ENCODE measurements around the gene BEX2. TPM values are rescaled to one million over a fixed set of nuclear protein-coding genes. Genes with fewer than 3 reads are reported as not detected.
"Not testable (repeated sequence)": the region's sequence is repeated elsewhere in the genome, so short reads cannot be mapped to it uniquely, and the experiment has no call there.

The BEX2 gene
- total RNA-seq, 1 donor from 2014 or later: 45.4 TPM

DNA sequence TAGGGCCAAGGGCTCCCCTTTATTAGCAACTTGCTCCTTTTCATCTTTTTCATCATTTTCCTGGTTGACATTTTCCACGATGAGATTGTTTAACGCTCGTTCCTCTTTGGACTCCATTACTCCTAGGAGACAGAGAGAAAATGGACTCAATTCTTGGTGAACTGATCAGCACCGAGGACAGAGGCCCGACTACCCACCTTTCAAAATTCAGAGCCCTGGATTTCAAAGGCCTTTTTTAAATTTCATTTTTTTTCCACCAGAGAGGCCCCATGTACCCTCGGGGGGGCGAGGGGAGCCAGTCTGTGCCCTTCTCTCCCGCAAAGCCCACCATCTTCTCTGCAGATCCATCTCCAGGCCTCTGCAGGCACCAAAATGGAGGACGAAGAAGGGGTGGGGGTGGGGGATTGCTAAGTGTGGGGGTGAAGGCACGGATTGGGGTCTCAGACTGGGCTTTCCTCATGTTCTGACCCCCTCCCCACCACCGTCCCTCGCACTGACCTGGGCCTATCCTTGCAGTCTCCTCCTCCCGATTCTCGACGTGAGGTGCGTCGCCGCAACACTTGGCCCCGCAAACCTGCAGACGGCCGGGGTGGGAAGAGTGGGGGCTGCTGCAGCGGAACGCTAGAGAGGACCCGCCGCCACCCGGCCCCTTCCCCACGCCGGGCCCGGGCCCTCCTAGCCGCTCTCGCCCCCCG is 783 bp downstream of the BEX2 start:
- no peaks in the 10 kb centered on the region for H3K79me2 ChIP-seq (ENCODE audit: low read depth)
- no peak for TF ChIP-seq EZH2phosphoT487 (IDR thresholded peaks at IDR 0.05)
- TF ChIP-seq, protein P1, sequence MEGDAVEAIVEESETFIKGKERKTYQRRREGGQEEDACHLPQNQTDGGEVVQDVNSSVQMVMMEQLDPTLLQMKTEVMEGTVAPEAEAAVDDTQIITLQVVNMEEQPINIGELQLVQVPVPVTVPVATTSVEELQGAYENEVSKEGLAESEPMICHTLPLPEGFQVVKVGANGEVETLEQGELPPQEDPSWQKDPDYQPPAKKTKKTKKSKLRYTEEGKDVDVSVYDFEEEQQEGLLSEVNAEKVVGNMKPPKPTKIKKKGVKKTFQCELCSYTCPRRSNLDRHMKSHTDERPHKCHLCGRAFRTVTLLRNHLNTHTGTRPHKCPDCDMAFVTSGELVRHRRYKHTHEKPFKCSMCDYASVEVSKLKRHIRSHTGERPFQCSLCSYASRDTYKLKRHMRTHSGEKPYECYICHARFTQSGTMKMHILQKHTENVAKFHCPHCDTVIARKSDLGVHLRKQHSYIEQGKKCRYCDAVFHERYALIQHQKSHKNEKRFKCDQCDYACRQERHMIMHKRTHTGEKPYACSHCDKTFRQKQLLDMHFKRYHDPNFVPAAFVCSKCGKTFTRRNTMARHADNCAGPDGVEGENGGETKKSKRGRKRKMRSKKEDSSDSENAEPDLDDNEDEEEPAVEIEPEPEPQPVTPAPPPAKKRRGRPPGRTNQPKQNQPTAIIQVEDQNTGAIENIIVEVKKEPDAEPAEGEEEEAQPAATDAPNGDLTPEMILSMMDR (IDR thresholded peaks at IDR 0.05): no peak
- TF ChIP-seq EZH2 (IDR thresholded peaks at IDR 0.05): no peak
- H3F3A ChIP-seq (ENCODE audit: low read depth): no peaks in the 10 kb centered on the region
- H3K9ac ChIP-seq: peak overlapping the region; percentile 71
- no peaks in the 10 kb centered on the region for H4K20me1 ChIP-seq (ENCODE audit: low read depth)
- no peak overlapping the region for H3K27ac ChIP-seq
- H3K4me2 ChIP-seq: peak overlapping the region; percentile 82
- no peak overlapping the region for H3K27ac Mint-ChIP-seq
- H3K27me3 Mint-ChIP-seq (ENCODE audit: insufficient read depth, low read depth): peaks cover 3% of the 10 kb centered on the region
- DNase-seq (ENCODE audit: low spot score): no peak
- peak overlapping the region; percentile 79 for H3K4me3 ChIP-seq
- no peaks in the 10 kb centered on the region for H3K36me3 Mint-ChIP-seq
- H3K9me3 ChIP-seq (ENCODE audit: low read depth): peaks cover 9% of the 10 kb centered on the region
- no peaks in the 10 kb centered on the region for H3K36me3 ChIP-seq
- H3K4me1 ChIP-seq: no peaks in the 10 kb centered on the region
- peak overlapping the region; percentile 82 for H3K4me3 Mint-ChIP-seq
- no peaks in the 10 kb centered on the region for H3K9me3 Mint-ChIP-seq
- no peaks in the 10 kb centered on the region for H3K27me3 ChIP-seq
- peak overlapping the region; percentile 73 for H2AFZ ChIP-seq (replicated peaks)
- peaks cover 7% of the 10 kb centered on the region for H3K4me1 Mint-ChIP-seq

DNA sequence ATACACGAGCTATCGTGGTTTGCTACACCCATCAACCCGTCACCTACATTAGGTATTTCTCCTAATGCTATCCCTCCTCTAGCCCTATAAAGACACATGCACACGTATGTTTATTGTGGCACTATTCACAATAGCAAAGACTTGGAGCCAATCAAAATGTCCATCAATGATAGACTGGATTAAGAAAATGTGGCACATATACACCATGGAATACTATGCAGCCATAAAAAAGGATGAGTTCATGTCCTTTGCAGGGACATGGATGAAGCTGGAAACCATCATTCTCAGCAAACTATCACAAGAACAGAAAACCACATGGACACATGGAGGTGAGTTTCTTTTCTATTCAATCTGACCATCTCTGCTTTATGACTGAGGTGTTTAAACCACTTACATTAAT is 5.1 kb downstream of the BEX2 start:
- H2AFZ ChIP-seq (replicated peaks); H3F3A ChIP-seq (ENCODE audit: low read depth); H3K4me3 ChIP-seq; H3K27ac ChIP-seq; H3K36me3 ChIP-seq; H3K4me1 ChIP-seq; H3K79me2 ChIP-seq (ENCODE audit: low read depth); H3K4me2 ChIP-seq; H3K4me3 Mint-ChIP-seq; H3K27me3 Mint-ChIP-seq (ENCODE audit: insufficient read depth, low read depth); H3K9ac ChIP-seq; H3K9me3 Mint-ChIP-seq; H3K27ac Mint-ChIP-seq; H3K36me3 Mint-ChIP-seq; H4K20me1 ChIP-seq (ENCODE audit: low read depth); DNase-seq (ENCODE audit: low spot score); H3K4me1 Mint-ChIP-seq; H3K27me3 ChIP-seq: not testable (repeated sequence)
- peaks cover 12% of the 10 kb centered on the region for H3K9me3 ChIP-seq (ENCODE audit: low read depth)

- H3K36me3 Mint-ChIP-seq: no peaks in the 10 kb centered on the region
These were observed 6.1 kb downstream of the BEX2 start for GRCh38 chrX:103304705-103305104.

DNA sequence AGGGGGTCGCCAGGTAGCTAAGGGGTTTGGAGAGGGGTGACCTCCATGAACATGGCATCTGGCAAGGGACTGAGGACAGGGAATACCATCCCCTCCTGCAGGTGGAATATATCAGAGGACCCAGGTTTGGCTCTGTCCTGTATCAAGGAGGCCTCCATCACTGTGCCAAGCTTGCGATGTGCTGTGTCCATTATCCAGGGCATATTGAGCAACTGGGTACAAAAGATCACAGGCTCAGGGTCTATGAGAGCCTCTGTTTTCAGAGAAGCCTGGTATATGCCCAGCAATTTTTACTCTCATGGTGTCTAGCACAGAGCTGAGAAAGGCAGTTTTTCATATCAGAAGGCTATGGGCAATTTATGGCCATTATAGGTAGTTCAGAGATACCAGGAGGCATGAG is 17.7 kb downstream of the BEX2 start:
- H3K27ac ChIP-seq: no peak overlapping the region
- H3K79me2 ChIP-seq (ENCODE audit: low read depth): no peaks in the 10 kb centered on the region
- H3K9me3 ChIP-seq (ENCODE audit: low read depth): no peaks in the 10 kb centered on the region
- Mint-ChIP-seq H3K36me3 (no peaks in the 10 kb centered on the region), H3K27me3 (ENCODE audit: insufficient read depth, low read depth) (peaks cover 2% of the 10 kb centered on the region), H3K9me3 (peaks cover 6% of the 10 kb centered on the region), H3K4me1 (no peaks in the 10 kb centered on the region), H3K27ac (no peak overlapping the region), H3K4me3 (no peak overlapping the region)
- no peaks in the 10 kb centered on the region for H3K4me1 ChIP-seq
- no peaks in the 10 kb centered on the region for H3K27me3 ChIP-seq
- DNase-seq (ENCODE audit: low spot score): no peak
- H3K4me2 ChIP-seq: no peak overlapping the region
- no peaks in the 10 kb centered on the region for H3F3A ChIP-seq (ENCODE audit: low read depth)
- TF ChIP-seq, protein P1 (IDR thresholded peaks at IDR 0.05): no peak
- TF ChIP-seq EZH2 (IDR thresholded peaks at IDR 0.05) (no peak), EZH2phosphoT487 (IDR thresholded peaks at IDR 0.05) (no peak)
- H3K36me3 ChIP-seq: no peaks in the 10 kb centered on the region
- no peak overlapping the region for H2AFZ ChIP-seq (replicated peaks)
- H3K9ac ChIP-seq: no peak overlapping the region
- H4K20me1 ChIP-seq (ENCODE audit: low read depth): no peaks in the 10 kb centered on the region
- no peak overlapping the region for H3K4me3 ChIP-seq

More at GRCh38 chrX:103304705-103305104, 6.1 kb downstream of the BEX2 start:
- no peaks in the 10 kb centered on the region for H3F3A ChIP-seq (ENCODE audit: low read depth)
- Mint-ChIP-seq H3K27me3 (ENCODE audit: insufficient read depth, low read depth) (no peaks in the 10 kb centered on the region), H3K4me1 (peaks cover 2% of the 10 kb centered on the region), H3K27ac (no peak overlapping the region), H3K4me3 (no peak overlapping the region), H3K9me3 (no peaks in the 10 kb centered on the region)
- H3K4me3 ChIP-seq: no peak overlapping the region
- H3K36me3 ChIP-seq: no peaks in the 10 kb centered on the region
- no peak overlapping the region for H3K9ac ChIP-seq
- H3K27me3 ChIP-seq: no peaks in the 10 kb centered on the region
- TF ChIP-seq, protein P1 (IDR thresholded peaks at IDR 0.05): no peak
- TF ChIP-seq EZH2 (IDR thresholded peaks at IDR 0.05) (no peak), EZH2phosphoT487 (IDR thresholded peaks at IDR 0.05) (no peak)
- H3K27ac ChIP-seq: no peak overlapping the region
- H2AFZ ChIP-seq (replicated peaks): no peak overlapping the region
- H3K4me2 ChIP-seq: no peak overlapping the region
- H3K79me2 ChIP-seq (ENCODE audit: low read depth): no peaks in the 10 kb centered on the region
- no peak for DNase-seq (ENCODE audit: low spot score)
- no peaks in the 10 kb centered on the region for H3K4me1 ChIP-seq
- H4K20me1 ChIP-seq (ENCODE audit: low read depth): no peaks in the 10 kb centered on the region
- H3K9me3 ChIP-seq (ENCODE audit: low read depth): peaks cover 12% of the 10 kb centered on the region

Data from neural progenitor cell (in vitro differentiated cells).